ENCODE data around the gene BOD1.

The BOD1 gene

DNA sequence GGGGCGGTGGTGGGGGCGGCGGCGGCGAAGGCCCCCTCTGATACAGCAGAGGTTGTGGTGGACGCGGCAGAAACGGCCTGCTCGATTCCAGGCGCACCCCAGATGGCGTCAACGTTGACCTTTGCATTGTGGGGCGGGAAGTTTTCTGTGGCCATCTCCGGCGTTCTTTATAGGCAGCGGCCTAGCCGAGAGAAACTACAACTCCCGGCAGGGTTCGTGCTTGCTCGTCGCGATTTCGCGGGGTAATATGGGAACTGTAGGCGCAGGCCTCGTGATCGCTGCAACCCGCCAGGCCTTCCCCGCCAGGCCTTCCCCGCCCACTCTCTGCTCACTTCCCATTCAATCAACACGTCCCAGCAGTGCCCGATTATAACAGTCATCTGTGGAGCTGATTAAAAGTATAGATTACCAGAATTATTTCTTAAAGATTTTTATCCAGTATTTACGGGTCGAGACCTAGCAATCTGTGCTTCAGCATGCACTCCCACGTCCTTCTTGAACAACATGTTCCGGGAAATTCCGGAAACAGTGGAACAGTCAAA lies at the start of gene BOD1:
Gene BOD1, minus strand, starts transcription at position 74 of the 542 bp plus-strand sequence. CDS start 214 bp downstream, outside the sequence.
- peak; percentile 95 for DNase-seq (ENCODE audit: low spot score)
- peak; percentile 69 for FAIRE-seq

DNA sequence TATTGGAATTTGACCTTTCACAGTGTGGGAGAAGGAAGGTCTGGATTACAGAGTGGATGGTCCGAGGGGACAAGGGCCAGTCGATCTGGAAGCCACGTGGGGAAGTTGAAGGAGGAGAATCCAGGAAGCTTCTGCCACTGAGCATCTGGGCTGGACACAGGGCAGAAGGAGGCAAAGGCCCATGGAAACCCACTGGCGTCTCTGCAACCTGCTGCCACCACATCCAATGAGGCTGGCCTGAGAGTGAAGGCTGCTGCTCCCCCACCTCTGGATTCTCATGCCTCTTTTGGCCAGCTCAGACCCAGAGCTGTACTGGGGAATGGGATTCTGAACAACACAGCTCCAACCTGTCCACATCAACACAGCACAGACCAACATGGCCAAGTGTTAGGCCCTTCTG lies 48.9 kb upstream of the BOD1 start:
- DNase-seq (ENCODE audit: low spot score) = no peak
- no peak for FAIRE-seq

DNA sequence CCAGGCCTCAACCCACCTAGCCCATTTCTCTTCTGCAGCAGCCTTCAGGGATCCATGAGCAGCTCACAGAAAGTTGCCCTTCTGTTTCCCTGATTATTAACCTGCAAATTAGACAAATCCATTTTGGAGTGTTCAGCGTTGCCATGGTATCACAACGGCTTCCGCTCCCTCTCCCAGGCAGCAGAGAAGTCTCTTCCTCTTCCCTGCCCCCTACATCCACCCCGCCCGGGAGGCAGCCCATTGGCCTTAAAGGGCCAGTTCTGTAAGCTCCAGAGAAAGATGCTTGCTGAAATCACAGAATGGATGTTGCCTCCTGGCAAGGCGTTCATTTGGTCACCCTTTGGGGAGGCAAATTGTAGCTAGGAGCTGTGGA lies 47.7 kb upstream of the BOD1 start:
- no peak for DNase-seq (ENCODE audit: low spot score)
- no peak for FAIRE-seq

DNA sequence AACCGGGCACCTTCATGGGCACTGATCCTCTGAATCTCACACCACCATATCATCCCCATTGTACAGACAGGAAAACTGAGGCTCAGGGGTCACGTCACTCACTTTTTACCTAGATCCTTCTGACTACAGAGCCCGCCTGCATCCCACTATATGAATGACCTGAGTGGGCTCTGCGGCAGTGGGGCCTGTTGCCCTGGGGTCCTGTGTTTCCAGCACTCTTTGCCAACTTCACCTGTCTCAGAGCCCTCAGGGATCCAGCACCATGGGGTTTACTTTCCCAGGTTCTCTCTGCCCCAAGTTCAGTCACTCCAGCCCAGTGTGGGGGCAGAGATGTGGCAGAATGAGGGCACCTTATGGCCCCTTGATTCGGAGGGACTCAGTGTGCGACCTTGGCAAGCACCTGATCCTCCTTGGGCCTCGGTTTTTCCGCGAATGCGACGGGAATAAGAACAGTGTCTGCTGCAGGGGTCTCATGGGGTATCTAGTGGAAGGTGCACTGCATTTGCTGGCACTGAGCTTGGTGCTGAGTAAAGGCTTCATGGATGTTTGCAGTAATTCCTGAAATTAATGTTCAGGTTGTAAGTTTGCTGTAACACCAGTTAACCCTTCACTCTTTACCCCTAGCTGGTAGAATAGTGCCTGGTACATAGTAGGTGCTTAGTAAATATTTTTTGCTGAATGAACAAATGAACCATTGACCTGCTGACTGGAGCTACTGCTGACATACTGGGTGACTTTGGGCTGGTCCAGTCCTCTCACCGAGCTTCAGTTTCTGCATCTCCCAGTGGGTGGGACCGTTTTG lies 47.1 kb upstream of the BOD1 start:
- DNase-seq (ENCODE audit: low spot score) (no peak), FAIRE-seq (no peak)

DNA sequence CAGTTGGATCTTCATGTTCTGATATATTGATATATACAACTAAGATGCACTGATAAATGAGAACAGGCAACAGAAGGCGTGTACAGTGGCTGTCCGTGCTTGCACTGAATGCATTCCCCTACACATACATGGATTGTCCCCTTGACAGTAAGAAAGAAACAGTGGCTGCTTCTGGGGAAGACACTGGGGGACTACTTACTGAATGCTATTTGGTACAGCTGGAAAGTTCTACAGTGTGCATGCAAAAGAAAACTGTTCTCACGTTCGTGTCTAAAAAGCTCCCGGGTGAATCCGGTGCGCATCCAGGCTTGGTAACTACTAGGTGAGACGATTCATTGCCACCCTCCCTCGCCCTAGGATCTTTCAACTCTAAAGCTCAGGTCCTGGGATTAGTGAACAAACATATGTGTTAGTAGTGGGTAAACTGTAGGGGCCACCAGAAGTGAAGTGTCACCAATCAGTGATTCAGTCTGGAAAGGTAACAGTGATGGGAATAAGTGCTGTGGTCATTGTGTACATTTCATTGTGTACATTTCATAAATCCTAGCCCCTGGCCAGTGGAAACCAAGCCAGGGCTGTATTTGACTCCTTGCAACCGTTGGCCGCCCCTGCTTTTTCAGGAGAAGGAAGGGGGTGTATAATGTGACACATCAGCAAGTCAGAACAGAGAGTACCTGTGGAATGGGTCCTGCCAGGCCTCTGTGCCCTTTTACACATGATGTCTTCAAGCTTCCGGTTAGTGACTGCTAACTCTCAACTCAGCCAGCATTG lies 46.3 kb upstream of the BOD1 start:
- FAIRE-seq = no peak
- DNase-seq (ENCODE audit: low spot score) = no peak

DNA sequence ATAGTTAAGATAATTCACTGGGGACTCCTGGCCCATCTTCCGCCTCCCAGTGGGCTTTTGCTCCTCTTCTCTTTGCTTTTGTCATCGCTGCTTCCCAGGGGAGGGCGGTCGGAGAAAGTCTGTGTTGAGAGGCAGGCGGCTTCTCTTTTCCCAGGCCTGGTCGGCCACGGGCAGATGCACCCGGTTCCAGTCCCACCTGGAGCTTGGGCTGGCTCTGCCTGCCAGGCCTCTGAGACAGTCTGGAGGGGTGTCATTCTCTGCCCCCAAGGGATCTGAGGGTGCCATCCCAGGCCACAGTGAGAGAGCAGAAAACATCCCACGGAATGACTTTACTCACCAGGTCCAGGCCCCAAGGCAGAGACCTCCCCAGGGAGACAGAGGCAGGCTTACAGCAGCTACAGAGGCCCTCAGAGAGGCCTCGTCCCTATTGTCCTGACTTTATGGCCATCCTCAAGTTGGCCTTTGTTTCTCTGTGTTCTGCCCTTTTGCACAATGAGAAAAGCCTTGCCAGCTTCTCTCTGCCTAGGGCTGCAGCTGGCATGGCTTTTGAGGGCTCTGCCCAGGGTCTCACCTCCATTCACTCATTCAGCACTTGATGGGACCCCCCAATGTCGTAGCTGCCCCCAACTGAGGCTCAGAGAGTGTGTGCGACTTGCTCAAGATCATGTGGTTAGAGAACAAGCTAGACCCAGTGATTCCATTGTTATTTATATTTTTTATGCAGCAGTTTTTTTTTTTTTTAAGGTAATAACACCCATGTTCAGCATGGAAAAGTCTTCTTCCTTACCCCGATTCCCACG lies 44.2 kb upstream of the BOD1 start:
- no peak for FAIRE-seq
- no peak for DNase-seq (ENCODE audit: low spot score)

DNA sequence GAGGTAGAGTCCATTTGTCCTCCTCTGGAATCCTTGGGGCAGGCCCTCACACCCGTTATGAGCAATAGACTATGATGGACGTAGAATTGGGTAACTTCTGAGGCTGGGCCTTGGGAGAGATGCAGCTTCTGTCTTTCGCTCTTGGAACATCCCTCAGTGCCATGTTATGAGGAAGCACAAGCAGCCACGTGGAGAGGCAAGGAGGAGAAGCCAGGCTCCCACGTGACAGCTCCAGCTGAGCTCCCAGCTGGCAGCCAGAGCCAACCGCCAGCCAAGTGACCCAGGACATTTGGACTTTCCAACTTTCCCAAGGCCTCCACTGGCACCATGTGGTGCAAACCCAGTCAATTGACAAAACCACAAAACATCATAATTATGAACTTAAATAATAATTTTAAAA lies 43.0 kb upstream of the BOD1 start:
- FAIRE-seq = no peak
- DNase-seq (ENCODE audit: low spot score) = no peak

DNA sequence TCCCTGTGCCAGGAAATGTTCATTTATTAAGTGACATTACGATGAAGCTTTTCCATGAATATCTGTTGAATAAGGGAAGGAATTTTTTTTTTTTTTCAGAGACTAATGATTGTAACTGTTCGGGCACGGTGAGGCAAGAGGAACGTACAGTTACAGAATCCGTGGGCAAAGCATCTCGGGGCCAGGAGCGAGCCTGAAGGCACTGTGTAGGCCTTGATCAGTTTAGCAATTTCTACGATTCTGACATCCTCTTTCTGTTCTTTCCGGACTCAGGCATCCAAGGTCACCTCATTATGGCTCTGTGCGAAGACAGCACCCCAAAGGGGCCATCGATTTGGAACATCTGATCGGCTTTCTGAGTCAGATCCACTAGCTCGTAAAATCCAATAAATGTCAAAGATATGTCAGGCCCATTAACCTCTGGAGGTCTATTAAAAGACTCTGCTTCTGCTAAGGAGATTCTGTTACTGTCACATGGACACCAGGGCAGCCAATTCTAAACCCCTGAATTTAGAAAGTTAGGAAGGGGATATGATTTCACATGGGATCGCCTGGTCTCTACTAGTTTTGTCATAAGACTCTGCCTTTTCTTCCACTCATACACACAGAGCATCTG lies 41.4 kb upstream of the BOD1 start:
- no peak for DNase-seq (ENCODE audit: low spot score)
- no peak for FAIRE-seq

DNA sequence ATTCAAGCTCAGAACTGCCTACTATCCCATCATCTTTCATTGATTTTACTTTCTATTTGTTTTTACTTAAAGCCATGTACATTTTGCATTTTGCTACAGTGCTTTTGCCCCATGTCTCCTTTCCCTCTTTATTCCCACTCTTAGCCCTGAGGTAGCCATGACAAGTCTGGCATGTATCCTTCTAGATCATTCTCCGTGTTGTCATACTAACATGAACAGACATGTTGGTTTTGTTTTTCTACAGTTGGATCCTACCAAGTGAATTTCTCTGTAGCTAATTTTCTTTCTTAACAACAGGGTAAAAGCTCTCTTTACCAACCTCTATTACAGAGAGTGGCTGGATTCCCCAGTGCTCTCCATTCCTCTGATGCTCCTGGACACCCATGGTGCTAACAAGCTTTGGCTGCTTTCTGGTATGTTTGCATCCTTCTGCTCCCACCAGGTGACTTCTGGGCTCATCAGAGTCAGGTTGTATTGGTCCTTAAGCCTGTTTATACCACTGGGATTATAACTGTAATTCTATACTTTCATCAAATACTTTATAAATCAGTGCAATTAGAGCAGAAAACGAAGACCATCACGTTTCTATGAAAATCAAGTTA lies 38.8 kb upstream of the BOD1 start:
- FAIRE-seq = no peak
- no peak for DNase-seq (ENCODE audit: low spot score)

DNA sequence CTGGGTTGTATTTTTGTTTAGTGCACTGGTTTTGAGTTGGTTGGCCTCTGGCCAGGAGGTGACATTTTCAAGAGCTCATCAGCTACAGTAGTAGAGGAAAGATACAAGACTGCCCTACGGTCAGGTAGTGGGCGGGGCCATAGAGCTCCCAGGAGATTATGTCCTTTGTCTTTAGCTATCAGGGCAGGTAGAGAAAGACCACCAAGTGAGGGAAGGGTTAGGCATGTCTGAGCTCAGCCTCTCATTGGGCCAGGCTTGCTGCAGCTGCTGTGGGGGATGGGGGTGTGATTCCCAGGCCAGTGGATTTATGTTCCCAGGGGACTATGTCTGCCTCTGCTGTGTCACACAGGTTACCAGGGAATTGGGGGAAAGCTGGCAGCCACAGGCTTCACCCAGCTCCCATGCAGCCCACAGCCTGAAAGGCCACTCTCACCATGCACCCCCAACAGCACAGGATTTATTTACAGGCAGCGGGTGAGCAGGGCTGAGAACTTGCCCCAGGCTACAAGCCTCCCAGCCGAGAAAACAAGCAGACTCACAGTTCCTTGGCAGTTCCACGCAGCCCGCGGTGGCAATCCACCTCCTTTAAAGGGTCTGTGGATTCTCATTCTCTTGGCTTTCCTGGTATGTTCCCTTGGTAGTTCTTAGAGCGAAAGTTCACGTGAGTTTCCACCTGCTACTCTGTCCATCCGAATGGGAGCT lies 37.5 kb upstream of the BOD1 start:
- no peak for FAIRE-seq
- DNase-seq (ENCODE audit: low spot score) = no peak

DNA sequence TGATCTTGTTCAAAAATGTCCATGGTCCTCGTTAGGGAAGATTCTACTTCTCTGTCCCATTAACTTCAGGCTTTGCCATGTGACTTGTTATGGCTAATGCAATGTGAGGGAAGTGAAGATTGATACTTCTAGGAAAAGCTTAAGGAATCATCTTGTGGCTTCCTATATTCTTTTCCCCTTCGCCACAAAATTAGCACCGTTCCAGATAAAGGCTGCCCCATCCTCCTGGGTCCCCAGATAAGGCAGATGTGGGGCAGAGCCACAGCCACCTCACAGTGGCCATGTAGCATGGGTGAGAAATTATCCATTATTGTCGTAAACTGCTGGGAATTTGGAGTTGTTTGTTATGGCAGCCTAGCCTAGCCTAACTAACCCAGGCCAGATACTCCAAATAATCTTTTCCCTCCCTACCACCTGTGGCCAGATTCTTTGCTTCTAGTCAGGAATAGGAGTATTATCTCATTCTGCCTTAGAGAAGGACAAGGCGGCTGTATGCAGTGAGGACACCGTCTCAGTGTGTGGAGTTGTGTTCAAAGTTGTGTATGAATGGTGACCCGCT lies 31.9 kb upstream of the BOD1 start:
- FAIRE-seq = no peak

DNA sequence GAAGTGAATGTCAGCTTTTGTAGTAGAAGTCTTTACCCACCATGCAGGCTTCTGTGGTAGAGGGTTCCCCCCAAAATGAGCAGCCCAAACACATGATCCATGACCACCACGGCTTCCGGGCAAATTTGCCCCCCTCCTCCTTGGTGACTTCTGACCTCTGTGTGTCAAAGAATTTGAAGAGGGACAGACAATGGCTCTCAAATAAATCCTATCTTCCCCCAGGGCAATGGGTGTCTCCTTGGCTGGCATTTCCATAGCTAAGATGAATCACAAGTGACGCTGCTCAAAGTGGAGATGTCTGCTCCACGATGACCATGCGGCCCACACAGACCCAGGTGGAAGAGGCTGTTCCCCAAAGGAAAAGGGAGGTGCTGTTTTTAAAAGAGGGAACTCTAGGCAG lies 30.2 kb upstream of the BOD1 start:
- FAIRE-seq = no peak
- DNase-seq (ENCODE audit: low spot score) = no peak

More for the DNA sequence above, 31.9 kb upstream of the BOD1 start:
- no peak for DNase-seq (ENCODE audit: low spot score)

DNA sequence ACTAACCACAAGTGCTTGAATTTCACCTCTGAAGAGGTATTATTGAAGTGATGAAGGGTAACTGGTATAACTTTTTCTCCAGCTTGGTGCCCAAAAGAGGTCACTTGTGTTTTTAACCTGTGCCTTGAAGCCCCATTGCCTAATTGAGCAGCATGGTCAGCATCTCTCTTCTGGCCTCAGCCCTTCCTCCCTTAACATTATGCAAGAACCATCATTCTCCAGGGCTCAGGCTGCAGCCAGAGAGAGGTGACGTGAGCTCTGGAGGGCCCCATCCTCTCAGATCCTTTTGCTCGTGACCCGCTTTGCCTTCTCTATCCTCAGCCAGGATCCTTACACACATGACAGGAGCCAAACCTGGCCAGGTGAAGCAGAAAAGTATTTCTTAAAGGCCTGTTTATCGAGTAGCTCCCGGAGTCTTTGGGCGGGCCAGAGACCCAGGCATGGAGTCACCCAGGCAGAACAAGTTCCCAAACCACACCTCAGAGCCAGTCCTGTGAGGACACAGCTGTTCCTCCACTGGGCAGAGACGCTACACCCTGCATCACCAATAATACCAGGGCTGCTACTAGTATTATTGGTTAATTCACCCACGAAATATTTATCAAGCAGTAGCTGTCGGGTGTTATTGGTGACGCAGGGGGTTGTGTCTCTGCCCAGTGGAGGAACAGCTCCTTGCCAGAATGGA lies 29.6 kb upstream of the BOD1 start:
- FAIRE-seq (no peak), DNase-seq (ENCODE audit: low spot score) (no peak)

DNA sequence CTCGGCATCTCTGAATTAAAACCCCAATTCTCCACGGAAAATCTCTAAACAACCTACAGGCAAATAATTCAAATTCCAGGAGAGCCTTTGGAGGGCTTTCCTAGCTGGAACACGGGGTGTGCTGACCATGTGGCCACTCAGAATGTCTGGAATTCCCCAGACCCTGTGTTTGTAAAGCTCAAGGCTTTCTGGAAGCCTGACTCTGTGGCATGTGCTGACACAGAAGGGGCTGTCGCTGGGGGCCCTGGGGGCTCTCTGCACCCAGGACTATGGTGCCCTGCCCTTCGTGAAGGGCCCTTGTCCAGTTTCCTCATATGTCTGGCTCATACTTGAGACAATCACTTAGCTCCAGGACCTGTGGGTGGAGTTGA lies 29.0 kb upstream of the BOD1 start:
- no peak for DNase-seq (ENCODE audit: low spot score)
- no peak for FAIRE-seq

DNA sequence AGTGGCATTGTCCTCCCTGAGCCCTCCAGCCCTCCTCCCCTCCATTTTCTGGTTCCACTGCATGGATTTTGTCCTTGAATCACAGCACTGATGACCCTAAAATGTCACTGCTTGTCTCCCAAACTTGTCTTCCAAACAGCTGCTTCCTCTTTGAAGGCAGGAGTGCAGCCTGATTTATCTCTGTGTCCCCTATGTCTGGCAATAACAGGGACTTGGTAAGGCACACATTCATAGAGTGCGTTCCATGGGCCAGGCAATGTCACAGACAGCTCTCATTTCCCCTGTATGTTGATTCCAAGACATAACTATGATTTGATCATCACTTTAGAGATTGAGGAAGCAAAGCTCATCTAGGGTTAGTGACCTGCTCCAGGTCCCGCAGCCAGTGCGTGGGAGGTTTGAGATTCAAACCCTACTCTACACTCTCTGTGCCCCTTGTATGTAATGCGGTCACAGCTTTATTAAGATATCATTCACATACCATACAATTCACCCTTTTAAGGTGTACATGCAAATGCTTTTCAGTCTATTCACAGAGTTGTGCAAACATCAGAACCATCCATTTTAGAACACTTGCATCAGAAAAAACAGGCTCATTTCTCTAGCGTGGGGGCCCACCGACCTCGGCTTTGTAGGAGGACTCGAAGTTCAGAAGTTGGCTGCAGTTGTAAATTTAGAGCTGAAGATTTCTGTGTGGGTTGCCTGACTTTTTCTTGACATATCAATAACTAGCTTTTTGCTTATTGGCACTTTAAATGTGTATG lies 28.4 kb upstream of the BOD1 start:
- DNase-seq (ENCODE audit: low spot score) (no peak), FAIRE-seq (no peak)

DNA sequence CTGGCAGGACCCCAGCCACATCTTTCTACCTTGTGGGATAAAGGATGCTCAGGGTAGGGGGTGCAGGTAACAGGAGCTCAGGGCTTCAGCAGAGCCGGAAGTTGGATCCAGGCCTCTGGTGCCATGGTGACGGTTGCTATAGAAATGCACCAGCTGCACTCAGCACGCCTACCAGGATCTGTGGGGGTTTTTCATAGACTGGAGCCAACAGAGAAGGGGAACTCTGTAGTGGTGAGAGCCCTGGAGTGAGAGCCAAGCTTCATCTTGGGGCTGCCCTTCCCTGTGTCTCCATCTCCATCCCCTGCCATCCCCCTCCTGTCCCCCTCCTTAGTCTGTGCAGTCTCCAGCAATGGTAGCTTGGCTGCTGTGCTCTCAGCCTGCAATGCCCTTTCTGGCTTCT lies 27.5 kb upstream of the BOD1 start:
- DNase-seq (ENCODE audit: low spot score) (no peak), FAIRE-seq (no peak)

DNA sequence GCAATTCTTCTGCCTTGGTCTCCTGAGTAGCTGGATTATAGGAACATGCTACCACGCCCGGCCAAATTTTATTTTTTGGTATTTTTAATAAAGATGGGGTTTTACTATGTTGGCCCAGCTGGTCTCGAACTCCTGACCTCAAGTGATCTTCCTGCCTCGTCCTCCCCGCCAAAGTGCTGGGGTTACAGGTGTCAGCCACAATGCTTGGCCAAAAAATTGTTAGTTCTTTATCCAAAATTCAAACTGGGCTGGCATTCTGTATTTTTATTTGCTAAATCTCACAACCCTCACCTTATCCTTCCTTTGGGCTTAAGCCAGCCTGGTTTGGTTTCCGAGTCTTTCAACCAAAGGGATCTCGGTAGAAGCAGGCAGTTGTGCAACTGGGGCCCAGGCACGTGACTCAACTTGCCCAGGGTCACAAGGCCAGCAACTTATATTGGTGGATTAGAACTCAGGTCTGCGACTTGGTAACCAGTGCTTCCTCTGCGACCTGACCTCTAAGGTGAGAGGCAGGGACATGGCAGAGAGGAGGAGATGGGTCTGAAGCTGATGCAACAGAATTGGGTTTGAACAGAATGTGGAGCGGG lies 26.5 kb upstream of the BOD1 start:
- DNase-seq (ENCODE audit: low spot score) (no peak), FAIRE-seq (no peak)

DNA sequence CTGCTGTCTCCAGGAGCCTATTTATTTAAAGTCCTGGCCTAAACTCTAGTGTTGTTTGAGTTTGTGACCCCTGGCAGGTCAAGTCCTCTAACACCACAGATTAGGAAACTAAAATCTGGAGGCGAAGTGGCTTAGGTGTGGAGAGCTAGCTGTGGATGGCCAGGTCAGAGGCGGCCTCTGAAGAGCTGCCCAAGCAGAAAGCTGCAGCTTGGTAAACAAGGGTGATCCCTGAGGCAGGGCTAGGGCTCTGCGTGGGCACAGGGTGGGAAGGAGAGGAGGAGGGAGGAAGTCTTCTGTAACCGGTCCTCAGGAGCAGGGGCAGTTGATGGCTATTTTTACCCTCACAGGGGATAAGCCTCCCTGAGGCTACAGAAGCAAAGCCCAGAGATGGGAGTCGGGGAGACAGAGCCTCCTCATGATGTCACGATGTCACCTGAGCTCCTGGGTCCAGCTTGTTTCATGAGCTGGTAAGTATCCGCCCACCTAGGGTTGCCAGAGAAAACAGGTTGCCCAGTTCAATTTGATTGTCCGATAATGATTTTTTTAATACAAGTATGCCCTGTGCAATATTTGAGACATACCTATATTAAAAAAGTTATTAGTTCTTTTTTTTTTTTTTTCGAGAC lies 25.9 kb upstream of the BOD1 start:
- DNase-seq (ENCODE audit: low spot score) (no peak), FAIRE-seq (no peak)
